MM.1S (cell line): ENCODE data around the gene APH1B.

Experiments
- DNase-seq: peaks from one replicate; pipeline ENCODE4 v3.0.0-alpha.2; 2015
- H2AFZ ChIP-seq: fragments of 300-600 bp; sonication (generic); 2 replicates; pipeline ENCODE4 v1.6.0; 2016; ENCODE audit warnings: antibody characterized with exemption, low read length
- H3F3A ChIP-seq: fragments of 300-600 bp; sonication (generic); 2 replicates; pipeline ENCODE4 v1.6.1; 2016; ENCODE audit warnings: mild to moderate bottlenecking, antibody characterized with exemption, low read length, moderate library complexity, mixed read lengths; ENCODE audit not compliant: insufficient read depth
- H3K27ac ChIP-seq: fragments of 300-600 bp; sonication (generic); 2 replicates; pipeline ENCODE4 v1.5.1; 2016; ENCODE audit warnings: mild to moderate bottlenecking, low read length
- H3K27me3 ChIP-seq: fragments of 300-600 bp; sonication (generic); replicated peaks from 2 replicates; pipeline ENCODE4 v1.6.0; 2016; ENCODE audit warnings: low read length; ENCODE audit not compliant: insufficient read depth
- H3K36me3 ChIP-seq: fragments of 300-600 bp; sonication (generic); replicated peaks from 2 replicates; pipeline ENCODE4 v1.6.1; 2016; ENCODE audit warnings: mild to moderate bottlenecking, low read length, mixed read lengths; ENCODE audit not compliant: insufficient read depth
- H3K4me1 ChIP-seq: fragments of 300-600 bp; sonication (generic); 2 replicates; pipeline ENCODE4 v1.6.1; 2016; ENCODE audit warnings: low read length, mixed read lengths
- H3K4me2 ChIP-seq: fragments of 300-600 bp; sonication (generic); 2 replicates; pipeline ENCODE4 v1.6.0; 2016; ENCODE audit warnings: low read depth, low read length
- H3K4me3 ChIP-seq: fragments of 300-600 bp; sonication (generic); 2 replicates; pipeline ENCODE4 v1.5.1; 2016; ENCODE audit warnings: low read length, mixed read lengths
- H3K79me2 ChIP-seq: fragments of 300-600 bp; sonication (generic); 2 replicates; pipeline ENCODE4 v1.6.1; 2016; ENCODE audit warnings: mixed run types, low read length, mixed read lengths
- H3K9ac ChIP-seq: fragments of 300-600 bp; sonication (generic); 2 replicates; pipeline ENCODE4 v1.6.1; 2016; ENCODE audit warnings: low read length, mixed read lengths
- H3K9me2 ChIP-seq: fragments of 300-600 bp; sonication (generic); replicated peaks from 2 replicates; pipeline ENCODE4 v1.6.1; 2016; ENCODE audit warnings: mild to moderate bottlenecking, low read length, mixed read lengths; ENCODE audit not compliant: insufficient read depth
- H3K9me3 ChIP-seq: fragments of 300-600 bp; sonication (generic); replicated peaks from 2 replicates; pipeline ENCODE4 v1.6.1; 2016; ENCODE audit warnings: mild to moderate bottlenecking, low read length, mixed read lengths; ENCODE audit not compliant: insufficient read depth
- H4K20me1 ChIP-seq: fragments of 300-600 bp; sonication (generic); 2 replicates; pipeline ENCODE4 v1.6.1; 2016; ENCODE audit warnings: mild to moderate bottlenecking, low read length, moderate library complexity, mixed read lengths; ENCODE audit not compliant: insufficient read depth
- EZH2 ChIP-seq: fragments of 300-600 bp; sonication (generic); optimal IDR thresholded peaks from 2 replicates; pipeline ENCODE3; 2017; ENCODE audit warnings: low read depth, mild to moderate bottlenecking, antibody characterized with exemption, low read length, mixed read lengths
- EZH2phosphoT487 ChIP-seq: fragments of 300-600 bp; sonication (generic); IDR thresholded peaks from 2 replicates; pipeline ENCODE4 v1.6.1; 2018; ENCODE audit warnings: antibody characterized with exemption, low read length
- TF ChIP-seq, protein P1 (sequence below): fragments of 300-600 bp; sonication (generic); IDR thresholded peaks from 2 replicates; pipeline ENCODE4 v1.5.1; 2016; ENCODE audit warnings: antibody characterized with exemption, low read length, mixed read lengths

The APH1B gene

DNA sequence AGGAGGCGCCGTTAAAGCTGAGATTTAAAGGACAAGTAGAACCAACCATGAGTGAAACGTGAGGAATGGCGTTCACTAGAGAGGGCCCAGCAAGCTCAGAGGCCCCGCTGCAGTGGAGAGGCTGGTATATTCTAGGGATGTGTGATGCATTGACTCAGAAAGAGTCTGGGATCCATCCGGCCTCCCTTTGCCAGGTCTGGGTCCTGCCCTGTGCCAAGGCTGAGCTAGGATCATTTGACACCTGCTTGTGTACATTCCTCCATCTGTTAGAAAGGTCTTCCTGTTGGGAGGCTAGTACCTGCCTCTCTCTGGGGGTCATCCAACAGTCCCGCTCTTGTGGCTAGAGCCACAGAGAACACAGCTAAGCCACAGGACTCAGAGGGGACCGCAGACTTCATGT is 75.9 kb downstream of the APH1B start:
- no peak for DNase-seq
- Histone ChIP-seq H2AFZ (no peak overlapping the region), H3K9me2 (no peaks in the 10 kb centered on the region), H3K27ac (no peak overlapping the region), H3K9me3 (no peaks in the 10 kb centered on the region), H3K36me3 (no peaks in the 10 kb centered on the region), H3K27me3 (no peaks in the 10 kb centered on the region), H3K4me2 (no peak overlapping the region), H3K79me2 (no peaks in the 10 kb centered on the region), H3K9ac (no peak overlapping the region), H3K4me3 (no peak overlapping the region), H3F3A (no peaks in the 10 kb centered on the region), H4K20me1 (no peaks in the 10 kb centered on the region), H3K4me1 (no peaks in the 10 kb centered on the region)
- TF ChIP-seq, protein P1, sequence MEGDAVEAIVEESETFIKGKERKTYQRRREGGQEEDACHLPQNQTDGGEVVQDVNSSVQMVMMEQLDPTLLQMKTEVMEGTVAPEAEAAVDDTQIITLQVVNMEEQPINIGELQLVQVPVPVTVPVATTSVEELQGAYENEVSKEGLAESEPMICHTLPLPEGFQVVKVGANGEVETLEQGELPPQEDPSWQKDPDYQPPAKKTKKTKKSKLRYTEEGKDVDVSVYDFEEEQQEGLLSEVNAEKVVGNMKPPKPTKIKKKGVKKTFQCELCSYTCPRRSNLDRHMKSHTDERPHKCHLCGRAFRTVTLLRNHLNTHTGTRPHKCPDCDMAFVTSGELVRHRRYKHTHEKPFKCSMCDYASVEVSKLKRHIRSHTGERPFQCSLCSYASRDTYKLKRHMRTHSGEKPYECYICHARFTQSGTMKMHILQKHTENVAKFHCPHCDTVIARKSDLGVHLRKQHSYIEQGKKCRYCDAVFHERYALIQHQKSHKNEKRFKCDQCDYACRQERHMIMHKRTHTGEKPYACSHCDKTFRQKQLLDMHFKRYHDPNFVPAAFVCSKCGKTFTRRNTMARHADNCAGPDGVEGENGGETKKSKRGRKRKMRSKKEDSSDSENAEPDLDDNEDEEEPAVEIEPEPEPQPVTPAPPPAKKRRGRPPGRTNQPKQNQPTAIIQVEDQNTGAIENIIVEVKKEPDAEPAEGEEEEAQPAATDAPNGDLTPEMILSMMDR = no peak
- no peak for TF ChIP-seq EZH2
- no peak for TF ChIP-seq EZH2phosphoT487

DNA sequence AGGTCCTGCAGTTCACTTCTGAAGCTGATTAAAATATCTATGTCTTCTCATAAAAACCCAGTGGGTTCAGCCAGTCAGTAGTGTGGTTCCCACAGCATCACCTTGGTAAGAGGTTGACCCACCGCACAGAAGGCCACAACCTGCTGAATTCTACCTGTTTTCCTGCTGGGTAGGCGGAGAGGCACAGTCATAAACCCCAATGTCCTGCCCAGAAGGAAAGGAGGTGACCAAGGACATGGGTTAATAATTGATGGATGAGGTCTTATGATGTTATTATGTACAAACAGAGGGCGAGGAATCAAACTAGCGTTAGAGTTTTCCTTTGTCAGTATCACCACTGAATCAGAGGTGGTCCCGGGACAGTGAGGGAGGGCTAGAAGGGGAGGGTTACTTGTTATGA is 76.5 kb downstream of the APH1B start:
- Histone ChIP-seq H3K4me2 (no peak overlapping the region), H3K27me3 (no peaks in the 10 kb centered on the region), H3K4me1 (no peaks in the 10 kb centered on the region)

DNA sequence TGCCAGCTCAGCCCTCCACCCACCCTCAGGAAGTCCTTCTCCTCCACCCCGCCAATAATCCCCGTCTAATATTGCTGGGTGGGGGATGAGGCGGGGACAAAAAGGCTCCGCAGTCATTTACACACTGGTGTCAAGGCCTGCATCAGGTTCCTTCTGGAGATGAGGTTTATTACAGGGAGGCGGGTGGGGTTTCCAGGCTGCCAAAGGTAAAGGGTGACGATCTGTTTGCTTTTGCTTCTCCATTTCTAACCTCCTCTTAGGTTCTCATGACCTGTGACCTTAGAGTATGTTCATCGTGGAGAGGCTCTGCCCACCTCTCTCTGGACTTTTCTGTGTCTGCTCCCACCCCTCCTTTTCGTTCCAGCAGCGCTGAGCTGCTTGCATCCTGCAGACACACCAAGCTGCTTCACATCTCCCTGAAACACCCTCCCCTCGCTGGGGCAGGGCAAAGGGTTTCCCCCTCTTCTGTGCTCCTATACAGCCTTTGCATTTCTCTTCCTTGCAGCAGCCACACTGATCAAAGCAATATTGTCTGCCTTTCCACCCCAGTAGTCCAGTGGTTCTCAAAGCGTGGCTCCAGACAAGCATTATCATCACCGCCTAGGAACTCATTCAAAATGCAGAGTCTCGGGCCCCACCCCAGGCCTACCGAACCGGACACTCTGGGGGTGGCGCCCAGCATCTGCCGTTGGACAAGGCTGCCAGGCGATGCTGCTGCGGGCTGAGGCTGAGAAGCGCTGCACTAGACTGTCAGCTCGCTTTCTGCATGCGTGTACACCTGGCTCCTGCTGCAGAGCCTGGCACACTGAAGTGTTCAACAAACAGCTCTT is 77.6 kb downstream of the APH1B start:
- Histone ChIP-seq H4K20me1 (no peaks in the 10 kb centered on the region), H3K27ac (no peak overlapping the region), H3K9ac (no peak overlapping the region), H3K9me3 (no peaks in the 10 kb centered on the region), H3K4me2 (no peak overlapping the region), H3F3A (no peaks in the 10 kb centered on the region), H3K4me1 (no peaks in the 10 kb centered on the region), H2AFZ (no peak overlapping the region), H3K4me3 (no peak overlapping the region), H3K36me3 (no peaks in the 10 kb centered on the region), H3K79me2 (no peaks in the 10 kb centered on the region), H3K9me2 (no peaks in the 10 kb centered on the region), H3K27me3 (no peaks in the 10 kb centered on the region)
- DNase-seq = no peak
- TF ChIP-seq EZH2phosphoT487 (no peak), EZH2 (no peak)
- TF ChIP-seq, protein P1 = no peak

More for the DNA sequence above, 76.5 kb downstream of the APH1B start:
- H3F3A ChIP-seq = no peaks in the 10 kb centered on the region
- H3K4me3 ChIP-seq = no peak overlapping the region
- no peaks in the 10 kb centered on the region for H3K79me2 ChIP-seq
- H3K27ac ChIP-seq = no peak overlapping the region
- no peaks in the 10 kb centered on the region for H3K9me3 ChIP-seq
- H2AFZ ChIP-seq = no peak overlapping the region
- no peaks in the 10 kb centered on the region for H3K9me2 ChIP-seq
- no peaks in the 10 kb centered on the region for H3K36me3 ChIP-seq
- no peak overlapping the region for H3K9ac ChIP-seq
- TF ChIP-seq, protein P1 = no peak
- TF ChIP-seq EZH2phosphoT487 = no peak
- no peak for TF ChIP-seq EZH2
- H4K20me1 ChIP-seq = no peaks in the 10 kb centered on the region
- no peak for DNase-seq
